GM21825 (cell line): Measurements from ENCODE around the gene TRAF4.
"Not testable (repeated sequence)": the region's sequence is repeated elsewhere in the genome, so short reads cannot be mapped to it uniquely, and the experiment has no call there.

Experiments
- ATAC-seq: cut with Tn5 transposase; IDR thresholded peaks from one replicate; pipeline ENCODE4 v1.9.1; 2021; ENCODE audit warnings: mild to moderate bottlenecking, moderate library complexity; ENCODE audit not compliant: unreplicated experiment

Gene TRAF4

GRCh38 chr17:28777178-28777577 lies 33.4 kb downstream of the TRAF4 start:
- no peak for ATAC-seq

GRCh38 chr17:28779601-28780000 lies 35.8 kb downstream of the TRAF4 start:
- ATAC-seq, result not testable (repeated sequence)

GRCh38 chr17:28783161-28783560 lies 39.4 kb downstream of the TRAF4 start:
- no peak for ATAC-seq

- no peak for ATAC-seq
These were observed 44.3 kb downstream of the TRAF4 start for GRCh38 chr17:28788100-28788499.

- no peak for ATAC-seq
These were observed 49.3 kb downstream of the TRAF4 start for GRCh38 chr17:28792877-28793661.

- ATAC-seq, result not testable (repeated sequence)
These were observed 51.1 kb downstream of the TRAF4 start for GRCh38 chr17:28794846-28795441.

GRCh38 chr17:28796062-28796461 lies 52.3 kb downstream of the TRAF4 start:
- no peak for ATAC-seq
